ENCODE data around the gene ACYP1.
"Not testable (repeated sequence)": the region's sequence is repeated elsewhere in the genome, so short reads cannot be mapped to it uniquely, and the experiment has no call there.

- TF ChIP-seq CTCF, POLR2A, EP300 (IDR thresholded peaks at IDR 0.05): not testable (repeated sequence)
Observed at GRCh38 chr14:75067765-75068164, 3.9 kb upstream of the ACYP1 start.
